Smooth muscle cell (in vitro differentiated cells): ENCODE measurements around the gene HTR3C. TPM values are rescaled to one million over a fixed set of nuclear protein-coding genes. Genes with fewer than 3 reads are reported as not detected.

Experiments
- DNase-seq: peaks from one replicate; lab custom pipeline; 2025; ENCODE audit not compliant: unreplicated experiment; lab: John Stamatoyannopoulos, UW
- H2AFZ ChIP-seq: fragments of 200-600 bp; sonication (generic); 2 replicates; pipeline ENCODE4 v1.6.0; 2016; ENCODE audit warnings: antibody characterized with exemption, low read depth, mild to moderate bottlenecking
- H3F3A ChIP-seq: fragments of 200-600 bp; sonication (generic); 2 replicates; pipeline ENCODE4 v1.6.0; 2017; ENCODE audit warnings: antibody characterized with exemption, low read depth
- H3K27ac ChIP-seq: fragments of 200-600 bp; sonication (generic); 2 replicates; pipeline ENCODE4 v1.5.1; 2016; ENCODE audit warnings: low read depth, mild to moderate bottlenecking
- H3K27me3 ChIP-seq: fragments of 200-600 bp; sonication (generic); 2 replicates; pipeline ENCODE4 v1.6.1; 2016; ENCODE audit warnings: low read depth, mild to moderate bottlenecking
- H3K36me3 ChIP-seq: fragments of 200-600 bp; sonication (generic); 2 replicates; pipeline ENCODE4 v1.5.1; 2016; ENCODE audit warnings: low read depth
- H3K4me1 ChIP-seq: fragments of 200-600 bp; sonication (generic); 2 replicates; pipeline ENCODE4 v1.5.1; 2016; ENCODE audit warnings: low read depth
- H3K4me2 ChIP-seq: fragments of 200-600 bp; sonication (generic); 2 replicates; pipeline ENCODE4 v1.6.0; 2016; ENCODE audit warnings: mild to moderate bottlenecking
- H3K4me3 ChIP-seq: fragments of 200-600 bp; sonication (generic); 2 replicates; pipeline ENCODE4 v1.5.1; 2016; ENCODE audit warnings: mild to moderate bottlenecking
- H3K79me2 ChIP-seq: fragments of 200-600 bp; sonication (generic); 2 replicates; pipeline ENCODE4 v1.6.0; 2016; ENCODE audit warnings: low read depth, mild to moderate bottlenecking
- H3K9ac ChIP-seq: fragments of 200-600 bp; sonication (generic); 2 replicates; pipeline ENCODE4 v1.6.0; 2016; ENCODE audit warnings: low read depth
- H3K9me3 ChIP-seq: fragments of 200-600 bp; sonication (generic); replicated peaks from 2 replicates; pipeline ENCODE4 v1.5.1; 2016; ENCODE audit warnings: low read depth
- H4K20me1 ChIP-seq: fragments of 200-600 bp; sonication (generic); 2 replicates; pipeline ENCODE4 v1.6.0; 2016; ENCODE audit warnings: low read depth
- WGBS: methylation state at CpG from one replicate; pipeline ENCODE4 v1.1.7; 2016; ENCODE audit warnings: low lambda C conversion rate; 5-methylcytosine and 5-hydroxymethylcytosine counted together
- polyA plus RNA-seq: library from polyadenylated mRNA; unstranded; fragments of >200 nt; fragmentation: Nextera tagmentation; extraction: Ambion mirVana; gene quantifications from 2 replicates; pipeline ENCODE4 v1.2.1, GENCODE V29; 2016
- total RNA-seq: library from RNA; depleted of rRNA; stranded (reverse); fragments of >200 nt; gene quantifications from 2 replicates; pipeline ENCODE4 v1.2.3, GENCODE V29; 2014
- TF ChIP-seq, protein P1 (sequence below): fragments of 200-600 bp; sonication (generic); IDR thresholded peaks from 2 replicates; pipeline ENCODE4 v1.5.1; 2017; ENCODE audit warnings: borderline replicate concordance, mild to moderate bottlenecking, antibody characterized with exemption; ENCODE audit not compliant: insufficient read depth, poor library complexity, severe bottlenecking

Gene HTR3C
- total and polyA plus RNA-seq, 2 experiments from 2014 or later, result not detected

DNA sequence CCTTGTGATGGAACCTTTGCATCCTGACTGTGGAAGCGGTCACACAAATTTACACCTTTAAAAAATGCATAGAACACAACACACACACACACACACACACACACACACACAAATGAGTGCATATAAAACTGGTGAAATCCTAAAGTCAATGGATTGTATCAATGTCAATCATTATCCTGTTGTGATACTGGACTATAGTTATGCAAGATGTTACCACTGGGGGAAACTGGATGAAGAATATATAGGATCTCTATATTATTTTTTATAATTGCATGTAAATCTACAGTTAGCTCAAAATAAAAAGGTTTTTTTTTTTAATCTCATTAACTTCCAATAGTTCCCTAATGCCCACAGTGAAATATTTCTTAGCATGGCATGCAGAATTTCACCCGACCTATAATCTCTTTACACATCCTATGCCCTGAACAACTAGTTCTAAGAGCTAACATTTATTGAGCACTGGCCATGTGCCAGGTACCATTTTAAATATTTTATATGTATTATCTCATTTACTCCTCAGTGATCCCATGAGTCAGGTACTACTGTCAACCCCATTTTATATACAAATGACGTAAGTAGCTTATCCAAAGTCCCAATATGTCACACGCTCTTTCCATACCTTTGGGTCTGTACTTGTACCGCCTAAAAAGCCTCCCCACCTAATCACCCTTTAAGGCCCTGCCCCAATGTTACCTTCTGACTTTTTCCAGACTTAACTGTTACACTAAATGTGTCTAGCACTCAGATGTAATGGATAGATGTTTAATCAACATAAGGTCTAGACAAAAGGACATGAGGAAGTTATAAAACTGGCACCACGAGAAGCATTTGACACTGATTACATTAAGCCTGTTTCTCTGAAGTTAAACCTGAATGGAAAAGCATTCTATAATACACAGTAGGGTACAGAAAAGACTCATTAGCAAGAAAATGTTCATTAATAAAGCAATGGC is 40.6 kb upstream of the HTR3C start:
- Histone ChIP-seq H2AFZ (no peak overlapping the region), H3K4me1 (peaks cover 11% of the 10 kb centered on the region), H3F3A (peaks cover 11% of the 10 kb centered on the region), H4K20me1 (no peaks in the 10 kb centered on the region), H3K36me3 (peaks cover 10% of the 10 kb centered on the region), H3K27me3 (no peaks in the 10 kb centered on the region), H3K27ac (no peak overlapping the region), H3K4me2 (no peak overlapping the region), H3K9me3 (no peaks in the 10 kb centered on the region), H3K79me2 (peaks cover 16% of the 10 kb centered on the region), H3K9ac (no peak overlapping the region), H3K4me3 (no peak overlapping the region)
- no peak for DNase-seq
- TF ChIP-seq, protein P1, sequence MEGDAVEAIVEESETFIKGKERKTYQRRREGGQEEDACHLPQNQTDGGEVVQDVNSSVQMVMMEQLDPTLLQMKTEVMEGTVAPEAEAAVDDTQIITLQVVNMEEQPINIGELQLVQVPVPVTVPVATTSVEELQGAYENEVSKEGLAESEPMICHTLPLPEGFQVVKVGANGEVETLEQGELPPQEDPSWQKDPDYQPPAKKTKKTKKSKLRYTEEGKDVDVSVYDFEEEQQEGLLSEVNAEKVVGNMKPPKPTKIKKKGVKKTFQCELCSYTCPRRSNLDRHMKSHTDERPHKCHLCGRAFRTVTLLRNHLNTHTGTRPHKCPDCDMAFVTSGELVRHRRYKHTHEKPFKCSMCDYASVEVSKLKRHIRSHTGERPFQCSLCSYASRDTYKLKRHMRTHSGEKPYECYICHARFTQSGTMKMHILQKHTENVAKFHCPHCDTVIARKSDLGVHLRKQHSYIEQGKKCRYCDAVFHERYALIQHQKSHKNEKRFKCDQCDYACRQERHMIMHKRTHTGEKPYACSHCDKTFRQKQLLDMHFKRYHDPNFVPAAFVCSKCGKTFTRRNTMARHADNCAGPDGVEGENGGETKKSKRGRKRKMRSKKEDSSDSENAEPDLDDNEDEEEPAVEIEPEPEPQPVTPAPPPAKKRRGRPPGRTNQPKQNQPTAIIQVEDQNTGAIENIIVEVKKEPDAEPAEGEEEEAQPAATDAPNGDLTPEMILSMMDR, result no peak
- WGBS, result 84% methylated on average over 6 of the region's 6 CpGs

DNA sequence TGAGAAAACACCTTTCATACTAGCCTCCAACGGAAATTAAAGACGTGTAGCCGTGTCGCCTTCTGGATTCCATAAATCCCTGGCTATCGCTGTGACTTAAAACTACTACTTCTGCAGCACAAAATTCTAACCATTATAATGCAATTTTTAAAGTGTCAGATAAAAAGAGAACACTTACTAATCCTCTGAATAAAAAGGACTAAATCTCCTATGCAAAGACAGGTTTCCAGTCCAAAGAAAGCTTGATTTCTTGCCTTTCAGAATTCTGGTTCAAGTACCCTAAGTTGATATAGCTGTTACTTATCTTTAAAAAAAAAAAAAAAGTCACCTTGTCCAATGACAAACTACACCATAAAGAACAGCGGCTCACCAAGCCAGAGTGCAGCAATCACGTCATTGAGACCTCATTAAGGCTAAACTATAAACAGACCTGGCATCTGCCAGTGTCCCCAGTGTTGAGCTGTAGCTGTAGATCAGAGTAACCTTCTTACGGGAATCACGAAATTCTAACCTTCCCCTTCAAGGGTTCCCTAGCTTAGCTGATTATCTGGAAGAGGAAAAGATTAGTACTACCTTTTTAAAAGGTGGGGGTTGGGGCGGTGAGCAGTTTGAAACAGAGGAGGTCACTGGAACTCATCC is 37.3 kb upstream of the HTR3C start:
- H3K9me3 ChIP-seq, result no peaks in the 10 kb centered on the region
- peak overlapping the region; percentile 98 for H3K4me3 ChIP-seq
- TF ChIP-seq, protein P1, result no peak
- peak overlapping the region; percentile 91 for H3K4me2 ChIP-seq
- H3K79me2 ChIP-seq, result peaks cover 16% of the 10 kb centered on the region
- peaks cover 11% of the 10 kb centered on the region for H3K4me1 ChIP-seq
- H4K20me1 ChIP-seq, result no peaks in the 10 kb centered on the region
- H3K27ac ChIP-seq, result peak overlapping the region; percentile 7
- H2AFZ ChIP-seq, result no peak overlapping the region
- H3F3A ChIP-seq, result peaks cover 11% of the 10 kb centered on the region
- peak overlapping the region; percentile 4 for H3K9ac ChIP-seq
- H3K36me3 ChIP-seq, result peaks cover 8% of the 10 kb centered on the region
- H3K27me3 ChIP-seq, result no peaks in the 10 kb centered on the region
- DNase-seq, result no peak
- WGBS, result 50% methylated on average over 10 of the region's 10 CpGs

DNA sequence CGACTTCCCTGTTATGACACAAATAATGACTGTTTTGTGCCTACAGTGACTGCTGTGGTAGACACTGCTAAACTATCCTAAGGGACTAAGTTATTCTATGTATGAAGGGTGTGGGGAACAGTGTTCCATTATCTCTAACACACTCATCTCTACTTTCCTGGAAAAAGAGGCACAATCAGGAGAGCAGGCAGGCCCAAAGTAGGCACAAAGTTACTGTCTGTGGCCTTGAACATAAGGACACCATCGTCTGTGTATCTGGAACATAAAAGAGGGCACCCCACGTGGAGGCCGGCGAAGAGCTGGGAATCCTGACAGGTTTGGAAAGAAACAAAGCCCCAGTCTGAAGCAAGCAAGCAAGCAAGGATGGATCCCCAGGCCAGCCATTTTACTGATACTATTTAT is 36.7 kb upstream of the HTR3C start:
- Histone ChIP-seq H3K4me3 (peak overlapping the region; percentile 98), H3F3A (peaks cover 11% of the 10 kb centered on the region), H4K20me1 (no peaks in the 10 kb centered on the region), H3K4me1 (peaks cover 11% of the 10 kb centered on the region), H3K36me3 (peaks cover 8% of the 10 kb centered on the region), H3K9ac (peak overlapping the region; percentile 4), H2AFZ (no peak overlapping the region), H3K9me3 (no peaks in the 10 kb centered on the region), H3K79me2 (peaks cover 16% of the 10 kb centered on the region), H3K27me3 (no peaks in the 10 kb centered on the region), H3K27ac (peak overlapping the region; percentile 7), H3K4me2 (peak overlapping the region; percentile 91)
- TF ChIP-seq, protein P1, result no peak
- WGBS, result 59% methylated on average over 5 of the region's 5 CpGs
- no peak for DNase-seq
